ENCODE data around the gene KCNN3.

Gene KCNN3

GRCh38 chr1:154840269-154841176 is 29.6 kb downstream of the KCNN3 start:
- DNase-seq (ENCODE audit: low read depth in 3 of 3) = no peak

- DNase-seq (ENCODE audit: low read depth in 3 of 3) = no peak
Measured at GRCh38 chr1:154839691-154840090, 30.4 kb downstream of the KCNN3 start.

GRCh38 chr1:154838988-154839387 is 31.1 kb downstream of the KCNN3 start:
- DNase-seq (ENCODE audit: low read depth in 3 of 3) = no peak

- no peak for DNase-seq (ENCODE audit: low read depth in 3 of 3)
Measured at GRCh38 chr1:154838461-154838860, 31.6 kb downstream of the KCNN3 start.

- no peak for DNase-seq (ENCODE audit: low read depth in 3 of 3)
Measured at GRCh38 chr1:154837672-154838171, 32.4 kb downstream of the KCNN3 start.

- no peak for DNase-seq (ENCODE audit: low read depth in 3 of 3)
Measured at GRCh38 chr1:154837034-154837671, 32.9 kb downstream of the KCNN3 start.

GRCh38 chr1:154835531-154836324 is 34.4 kb downstream of the KCNN3 start:
- DNase-seq (ENCODE audit: low read depth in 3 of 3) = no peak

- DNase-seq (ENCODE audit: low read depth in 3 of 3) = no peak
Measured at GRCh38 chr1:154833841-154834240, 36.2 kb downstream of the KCNN3 start.

- no peak for DNase-seq (ENCODE audit: low read depth in 3 of 3)
Measured at GRCh38 chr1:154833209-154833608, 36.9 kb downstream of the KCNN3 start.

GRCh38 chr1:154832384-154832783 is 37.7 kb downstream of the KCNN3 start:
- DNase-seq (ENCODE audit: low read depth in 3 of 3) = no peak

GRCh38 chr1:154831462-154831861 is 38.6 kb downstream of the KCNN3 start:
- DNase-seq (ENCODE audit: low read depth in 3 of 3) = no peak

- no peak for DNase-seq (ENCODE audit: low read depth in 3 of 3)
Measured at GRCh38 chr1:154829062-154829461, 41.0 kb downstream of the KCNN3 start.

- no peak for DNase-seq (ENCODE audit: low read depth in 3 of 3)
Measured at GRCh38 chr1:154824179-154825000, 45.7 kb downstream of the KCNN3 start.

GRCh38 chr1:154822717-154823116 is 47.4 kb downstream of the KCNN3 start:
- DNase-seq (ENCODE audit: low read depth in 3 of 3) = no peak

- no peak for DNase-seq (ENCODE audit: low read depth in 3 of 3)
Measured at GRCh38 chr1:154822233-154822632, 47.8 kb downstream of the KCNN3 start.

- DNase-seq (ENCODE audit: low read depth in 3 of 3) = no peak
Measured at GRCh38 chr1:154821083-154821482, 49.0 kb downstream of the KCNN3 start.

GRCh38 chr1:154820646-154821045 is 49.4 kb downstream of the KCNN3 start:
- no peak for DNase-seq (ENCODE audit: low read depth in 3 of 3)

GRCh38 chr1:154819628-154820590 is 50.2 kb downstream of the KCNN3 start:
- peak in 1 of 3 experiments; percentile 10 for DNase-seq (ENCODE audit: low read depth in 3 of 3)

- DNase-seq (ENCODE audit: low read depth in 3 of 3) = no peak
Measured at GRCh38 chr1:154818911-154819310, 51.2 kb downstream of the KCNN3 start.

- DNase-seq (ENCODE audit: low read depth in 3 of 3) = no peak
Measured at GRCh38 chr1:154816937-154817336, 53.1 kb downstream of the KCNN3 start.
